GM19452 (cell line): ENCODE measurements around the gene TNS1.

Source experiments
- ATAC-seq: cut with Tn5 transposase; IDR thresholded peaks from one replicate; pipeline ENCODE4 v1.9.1; 2021; ENCODE audit not compliant: unreplicated experiment

The TNS1 gene

DNA sequence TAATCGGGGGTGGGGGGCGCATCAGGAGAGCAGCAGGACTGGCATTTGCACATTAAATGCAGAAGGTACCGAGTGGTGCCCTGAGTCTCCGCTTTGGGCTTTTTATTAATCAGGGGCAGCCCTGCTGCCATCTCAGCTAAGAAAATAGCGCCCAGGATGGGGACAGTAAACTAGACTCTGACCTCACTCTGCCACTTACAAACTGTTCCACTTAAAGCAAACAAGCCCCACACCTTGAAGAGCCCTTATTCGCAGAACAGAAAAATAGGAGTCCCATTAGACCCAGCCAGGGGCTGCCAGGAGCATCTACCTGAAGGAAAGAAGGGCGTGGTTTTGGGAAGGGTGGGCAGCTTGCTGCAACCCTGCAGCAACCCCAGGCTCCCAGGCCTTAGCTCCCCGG, 165.3 kb downstream of the TNS1 start:
- ATAC-seq, result no peak

- ATAC-seq, result no peak
These were observed 165.8 kb downstream of the TNS1 start for GRCh38 chr2:217836901-217837491.

DNA sequence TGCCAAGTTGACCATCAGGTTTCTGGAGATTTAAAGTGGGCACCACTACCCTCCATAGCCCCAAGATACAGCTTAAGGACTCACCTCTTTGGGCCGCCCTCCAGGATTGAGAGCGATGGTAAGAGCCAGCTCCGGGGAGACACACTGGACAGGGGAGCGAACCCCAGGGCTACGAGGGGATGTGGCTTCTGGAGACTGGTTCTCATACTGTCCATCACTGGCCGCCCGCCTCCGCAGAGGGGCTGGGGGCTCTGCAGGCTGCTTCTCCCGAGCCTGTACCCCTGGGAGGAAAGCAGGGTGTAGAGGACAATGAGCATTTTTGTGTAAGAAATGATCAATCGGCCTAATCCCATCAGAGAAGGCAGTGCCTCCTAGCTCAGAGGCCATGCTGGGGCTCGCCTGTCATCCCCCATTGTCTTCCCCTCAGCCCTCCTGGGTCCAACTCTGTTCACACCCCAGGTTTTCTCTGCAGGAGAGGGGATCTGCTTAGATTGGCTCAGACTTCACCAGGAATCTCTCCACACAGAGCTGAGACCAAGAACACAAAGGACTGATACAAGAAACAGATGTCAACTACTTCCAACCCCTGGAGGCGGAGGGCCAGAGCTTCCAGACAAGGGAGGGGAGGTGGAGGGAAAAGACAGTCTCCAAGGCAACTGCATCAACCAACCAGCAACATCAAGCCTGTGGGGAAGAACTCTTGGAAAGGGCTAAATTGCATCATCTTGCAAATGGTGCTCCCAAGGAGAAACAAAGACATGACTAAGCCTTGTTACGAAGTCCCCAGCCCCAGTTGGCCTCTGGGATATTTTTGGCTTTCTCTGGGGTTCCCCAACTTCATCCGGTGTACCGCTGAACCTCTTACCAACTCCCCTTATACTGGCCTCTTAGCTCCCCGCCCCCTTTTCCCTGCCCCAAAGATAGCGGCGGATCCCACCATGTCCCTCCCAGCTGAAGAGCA, 166.6 kb downstream of the TNS1 start:
- ATAC-seq, result no peak

GRCh38 chr2:217834744-217835513, 167.9 kb downstream of the TNS1 start:
- ATAC-seq, result no peak

DNA sequence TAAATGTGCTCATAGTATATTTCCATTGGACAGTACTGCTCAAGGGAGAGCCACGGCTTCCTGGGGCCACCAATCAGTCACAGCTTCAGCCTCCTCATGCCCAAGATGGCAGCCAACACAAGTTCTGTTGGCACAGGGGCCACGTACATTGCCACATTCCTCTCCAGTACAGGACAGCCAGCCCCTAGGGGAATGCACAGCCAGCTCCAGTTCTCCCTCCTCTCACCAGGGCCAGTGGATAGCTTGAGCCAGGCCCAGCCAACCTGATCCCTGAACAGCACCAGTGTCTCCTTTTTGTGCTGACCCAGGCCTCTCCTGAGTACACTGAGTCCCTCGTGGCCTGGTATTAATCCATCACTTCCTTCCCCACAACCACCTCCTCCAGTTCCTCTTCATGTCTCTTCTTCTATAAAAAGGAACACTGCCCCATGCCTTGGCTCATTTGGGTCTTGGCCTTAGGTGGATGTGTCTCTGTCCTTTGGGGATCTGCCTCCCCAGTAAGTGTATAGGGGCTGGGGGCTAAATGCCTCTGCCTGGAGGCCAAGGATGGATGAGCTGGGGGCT, 168.7 kb downstream of the TNS1 start:
- no peak for ATAC-seq

GRCh38 chr2:217833439-217833838, 169.4 kb downstream of the TNS1 start:
- ATAC-seq, result no peak

DNA sequence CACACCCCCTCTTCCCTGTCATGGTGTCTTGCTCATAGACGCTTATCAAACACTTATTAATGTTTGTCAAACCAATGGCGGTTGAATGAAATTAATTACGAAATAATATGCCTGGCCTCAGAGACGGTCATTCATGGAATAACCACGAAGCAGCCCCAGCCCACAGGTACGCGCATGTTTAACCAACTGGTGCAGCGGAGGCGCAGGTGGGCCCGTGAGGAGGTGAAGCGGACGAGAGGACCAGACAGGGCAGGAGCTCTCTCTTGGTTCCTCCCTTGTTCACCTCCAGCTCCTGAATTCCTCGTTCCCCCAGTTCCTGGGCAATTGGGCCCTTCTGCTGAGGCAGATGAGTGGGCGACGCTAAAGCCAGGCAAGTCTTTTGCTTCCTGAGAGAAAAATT, 169.8 kb downstream of the TNS1 start:
- ATAC-seq, result no peak

- no peak for ATAC-seq
These were observed 170.7 kb downstream of the TNS1 start for GRCh38 chr2:217832115-217832514.

- ATAC-seq, result no peak
These were observed 171.5 kb downstream of the TNS1 start for GRCh38 chr2:217831306-217831705.

DNA sequence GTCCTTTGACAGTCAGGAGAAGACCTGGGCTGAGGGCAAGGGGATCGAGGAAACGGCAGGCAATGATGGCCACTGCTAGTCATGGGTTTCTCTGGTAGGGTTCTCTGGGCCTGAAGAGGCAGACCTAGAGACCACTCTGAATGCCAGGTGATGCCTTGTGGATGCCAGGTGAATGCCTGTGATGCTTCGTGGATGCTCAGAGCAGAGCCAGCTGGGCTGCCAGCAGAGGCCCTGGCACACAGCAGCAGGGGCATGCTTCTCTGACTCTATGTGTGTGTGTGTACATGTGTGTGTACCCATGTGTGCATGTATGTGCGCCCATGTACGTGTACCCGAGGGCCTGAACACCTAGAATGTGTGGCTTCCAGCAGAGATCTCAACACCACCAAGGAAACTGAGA, 172.0 kb downstream of the TNS1 start:
- ATAC-seq, result no peak

DNA sequence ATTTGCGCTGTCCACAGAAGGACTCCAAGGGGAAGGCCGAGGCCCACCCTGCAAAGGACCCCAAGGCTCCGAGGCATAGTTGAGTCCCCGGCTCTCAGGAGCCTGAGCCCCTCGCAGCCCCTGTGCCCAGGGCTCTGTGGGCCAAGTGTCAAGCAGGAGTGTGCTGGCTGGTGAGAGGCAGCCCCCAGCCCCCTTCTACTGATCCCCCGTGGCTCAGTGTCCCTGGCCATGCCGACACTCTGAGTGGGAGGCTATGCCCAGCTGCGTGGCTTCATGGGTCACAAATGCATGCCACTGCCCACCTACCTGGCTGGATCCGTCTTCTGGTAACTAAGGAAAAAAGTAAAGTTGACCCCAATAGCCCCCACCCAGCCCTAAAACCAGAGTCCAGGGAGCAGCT, 172.7 kb downstream of the TNS1 start:
- ATAC-seq, result no peak

- ATAC-seq, result no peak
These were observed 173.4 kb downstream of the TNS1 start for GRCh38 chr2:217829420-217829819.

- no peak for ATAC-seq
These were observed 174.5 kb downstream of the TNS1 start for GRCh38 chr2:217828336-217828735.

DNA sequence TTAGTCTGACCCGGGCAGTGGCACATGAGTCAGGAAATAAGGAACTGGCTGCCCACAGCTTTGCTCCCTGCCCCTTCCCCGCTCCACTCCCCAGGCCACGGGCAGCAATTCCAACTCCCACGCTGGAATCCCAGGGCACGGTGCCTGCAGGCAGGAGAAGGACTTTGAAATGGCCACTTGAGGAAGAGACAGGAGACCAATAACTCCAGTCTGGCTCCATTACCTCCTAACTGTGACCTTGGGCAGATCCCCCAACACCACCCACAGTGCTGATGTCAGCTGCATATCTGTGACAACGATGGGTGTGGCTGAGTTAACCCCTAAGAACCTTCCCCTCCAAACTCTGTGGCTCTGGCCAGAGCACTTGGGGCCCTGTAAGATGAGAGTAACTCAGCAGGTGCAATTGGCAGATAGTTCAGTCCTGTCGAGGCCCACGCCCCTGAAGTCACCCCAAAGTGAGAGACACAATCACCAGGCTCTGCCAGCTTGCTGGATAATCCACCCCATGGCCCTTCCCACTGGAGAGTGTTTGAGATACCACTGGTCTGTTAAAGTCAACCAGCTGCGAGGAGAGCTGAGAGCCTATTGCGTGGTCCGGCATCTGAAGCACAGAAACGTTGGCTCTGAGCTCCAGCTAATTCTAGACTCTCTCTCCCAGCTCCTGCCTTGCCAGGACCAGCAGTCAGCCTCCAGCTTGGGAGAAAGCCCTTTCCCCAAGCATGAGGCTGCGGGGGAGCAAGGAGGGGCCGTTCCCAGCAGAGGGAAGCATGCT, 175.2 kb downstream of the TNS1 start:
- ATAC-seq, result no peak

- ATAC-seq, result no peak
These were observed 175.8 kb downstream of the TNS1 start for GRCh38 chr2:217826991-217827390.

- no peak for ATAC-seq
These were observed 176.3 kb downstream of the TNS1 start for GRCh38 chr2:217826520-217826919.

GRCh38 chr2:217825469-217826235, 177.1 kb downstream of the TNS1 start:
- ATAC-seq, result no peak

DNA sequence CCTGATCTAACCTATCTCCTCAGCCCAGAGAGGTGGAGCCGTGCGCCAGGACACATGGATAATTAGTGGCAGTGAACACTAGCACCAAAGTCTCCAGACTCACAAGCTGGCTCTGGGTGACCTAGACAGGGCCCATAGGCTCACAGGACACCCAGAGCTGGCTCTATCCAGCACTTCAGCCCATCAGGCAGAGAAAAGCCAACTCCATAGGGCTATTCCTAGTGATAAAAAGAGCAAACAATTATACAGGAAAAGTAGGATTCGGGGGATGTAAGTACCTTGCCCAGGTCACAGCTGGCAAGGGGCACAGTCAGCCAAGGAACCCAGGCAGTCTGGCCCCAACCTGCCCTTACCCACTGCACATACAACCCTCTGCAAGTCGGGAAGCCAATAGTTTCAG, 178.6 kb downstream of the TNS1 start:
- ATAC-seq, result no peak

DNA sequence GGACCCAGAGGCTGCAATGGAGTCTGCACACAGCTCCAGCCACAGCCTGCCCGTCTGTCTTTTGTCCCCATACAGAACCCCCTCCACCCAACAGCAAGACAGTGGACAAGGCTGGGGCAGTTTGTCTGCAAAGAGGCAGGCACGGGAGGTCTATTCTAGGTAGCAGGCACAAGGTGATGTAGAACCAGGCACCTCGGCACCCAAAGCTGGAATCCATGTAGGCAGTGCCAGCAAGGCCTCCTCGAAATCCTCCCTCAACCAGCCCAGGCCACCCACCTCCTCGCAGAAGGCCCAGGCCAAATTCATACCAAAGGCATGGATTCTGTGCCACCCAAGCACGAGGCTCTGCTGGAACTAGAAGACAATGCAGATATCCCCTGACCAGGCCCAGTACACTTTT, 179.2 kb downstream of the TNS1 start:
- ATAC-seq, result no peak
